ENCODE results near the gene PIP4K2C.

Gene PIP4K2C

DNA sequence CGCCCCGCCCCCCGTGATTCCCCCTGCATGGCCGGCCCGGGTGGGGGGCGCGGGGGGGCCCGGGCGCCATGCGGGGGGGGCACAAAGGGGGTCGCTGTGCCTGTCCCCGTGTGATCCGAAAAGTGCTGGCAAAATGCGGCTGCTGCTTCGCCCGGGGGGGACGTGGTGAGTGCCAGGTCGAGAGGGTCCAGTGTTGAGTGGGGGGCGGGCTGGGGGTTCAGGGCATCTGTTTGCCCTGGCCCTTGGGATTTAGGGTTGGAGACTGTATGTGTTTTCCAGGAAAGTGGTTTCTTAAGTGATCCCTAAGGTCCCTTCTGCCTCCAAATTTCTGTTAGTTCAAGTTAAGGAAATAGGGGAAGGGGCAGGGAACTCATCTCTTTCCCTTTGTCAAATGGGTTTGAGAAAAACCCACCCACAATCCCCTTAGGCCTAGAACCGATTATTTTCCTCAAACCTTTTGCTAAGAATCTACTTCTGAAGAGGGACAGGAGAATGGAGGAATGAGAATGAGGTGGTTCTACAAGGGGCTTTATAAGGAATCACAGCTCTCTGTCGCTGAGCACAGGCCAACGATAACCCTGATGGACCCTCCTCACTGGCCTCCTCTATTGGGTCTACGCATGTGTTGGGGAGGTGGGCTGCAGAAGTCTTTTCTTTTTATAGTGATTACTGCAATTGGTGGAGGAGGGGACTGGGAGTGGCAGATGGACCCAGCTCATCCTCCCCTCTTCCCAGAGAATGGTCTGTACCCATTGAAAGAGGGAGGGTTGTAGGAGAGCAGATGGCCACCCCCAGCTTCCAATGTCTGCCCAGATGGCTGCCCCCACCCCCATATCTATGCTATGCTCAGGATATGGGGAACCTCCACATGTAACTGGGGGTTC is 21.1 kb downstream of the PIP4K2C start:
- Histone ChIP-seq H3K4me3 (ENCODE audit: low read length) (peak overlapping the region; percentile 77), H3K4me1 (ENCODE audit: low read length) (peaks cover 5% of the 10 kb centered on the region; the same call in 1 of the 2 replicates), H3K9ac (ENCODE audit: low read length) (peak overlapping the region; percentile 66; the same call in 1 of the 2 replicates), H3K27me3 (replicated peaks; ENCODE audit: insufficient read depth, low read length) (no peaks in the 10 kb centered on the region), H3K9me2 (replicated peaks; ENCODE audit: insufficient read depth, low read length) (no peaks in the 10 kb centered on the region), H4K20me1 (ENCODE audit: insufficient read depth, low read length) (no peaks in the 10 kb centered on the region), H3K36me3 (replicated peaks; ENCODE audit: insufficient read depth, low read length) (no peaks in the 10 kb centered on the region), H3K4me2 (ENCODE audit: low read depth, low read length) (peak overlapping the region; percentile 95; the same call in 1 of the 2 replicates), H3K79me2 (ENCODE audit: low read length) (no peaks in the 10 kb centered on the region), H3K27ac (ENCODE audit: low read length) (no peak overlapping the region), H3K9me3 (replicated peaks; ENCODE audit: insufficient read depth, low read length) (no peaks in the 10 kb centered on the region), H2AFZ (ENCODE audit: low read length) (no peak overlapping the region), H3F3A (ENCODE audit: insufficient read depth, low read length) (no peaks in the 10 kb centered on the region; the same call in 1 of the 2 replicates)
- DNase-seq: no peak
- TF ChIP-seq EZH2phosphoT487 (IDR thresholded peaks at IDR 0.05; ENCODE audit: low read length) (no peak), EZH2 (optimal IDR thresholded peaks at IDR 0.05; ENCODE audit: low read depth, low read length) (no peak)
- TF ChIP-seq, protein P1, sequence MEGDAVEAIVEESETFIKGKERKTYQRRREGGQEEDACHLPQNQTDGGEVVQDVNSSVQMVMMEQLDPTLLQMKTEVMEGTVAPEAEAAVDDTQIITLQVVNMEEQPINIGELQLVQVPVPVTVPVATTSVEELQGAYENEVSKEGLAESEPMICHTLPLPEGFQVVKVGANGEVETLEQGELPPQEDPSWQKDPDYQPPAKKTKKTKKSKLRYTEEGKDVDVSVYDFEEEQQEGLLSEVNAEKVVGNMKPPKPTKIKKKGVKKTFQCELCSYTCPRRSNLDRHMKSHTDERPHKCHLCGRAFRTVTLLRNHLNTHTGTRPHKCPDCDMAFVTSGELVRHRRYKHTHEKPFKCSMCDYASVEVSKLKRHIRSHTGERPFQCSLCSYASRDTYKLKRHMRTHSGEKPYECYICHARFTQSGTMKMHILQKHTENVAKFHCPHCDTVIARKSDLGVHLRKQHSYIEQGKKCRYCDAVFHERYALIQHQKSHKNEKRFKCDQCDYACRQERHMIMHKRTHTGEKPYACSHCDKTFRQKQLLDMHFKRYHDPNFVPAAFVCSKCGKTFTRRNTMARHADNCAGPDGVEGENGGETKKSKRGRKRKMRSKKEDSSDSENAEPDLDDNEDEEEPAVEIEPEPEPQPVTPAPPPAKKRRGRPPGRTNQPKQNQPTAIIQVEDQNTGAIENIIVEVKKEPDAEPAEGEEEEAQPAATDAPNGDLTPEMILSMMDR (IDR thresholded peaks at IDR 0.05; ENCODE audit: low read length): no peak

DNA sequence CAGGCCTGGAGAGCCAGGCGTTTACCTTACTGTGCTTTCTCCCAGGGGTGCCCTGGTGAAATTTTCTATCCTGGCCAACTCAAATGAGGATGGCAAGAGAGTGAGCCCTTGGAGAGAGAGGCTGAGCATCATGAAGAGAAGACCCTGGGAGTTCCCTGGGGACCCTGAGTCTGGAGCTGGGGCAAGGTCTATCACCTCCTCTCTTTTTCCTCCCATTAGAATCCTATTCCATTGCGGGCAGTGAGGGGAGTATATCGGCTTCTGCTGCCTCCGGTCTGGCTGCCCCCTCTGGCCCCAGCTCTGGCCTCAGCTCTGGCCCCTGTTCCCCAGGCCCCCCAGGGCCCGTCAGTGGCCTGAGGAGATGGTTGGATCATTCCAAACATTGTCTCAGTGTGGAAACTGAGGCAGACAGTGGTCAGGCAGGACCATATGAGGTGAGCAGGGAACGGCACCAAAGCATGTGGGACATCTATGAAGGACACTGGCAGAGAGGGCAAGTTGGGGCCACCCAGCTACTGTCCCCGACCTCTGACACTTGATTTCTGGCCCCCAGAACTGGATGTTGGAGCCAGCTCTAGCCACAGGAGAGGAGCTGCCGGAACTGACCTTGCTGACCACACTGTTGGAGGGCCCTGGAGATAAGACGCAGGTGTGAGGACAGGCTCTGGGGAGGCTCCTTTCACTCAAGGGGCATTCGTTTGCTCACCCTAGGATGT is 21.9 kb downstream of the PIP4K2C start:
- H3K27ac ChIP-seq (ENCODE audit: low read length): no peak overlapping the region

DNA sequence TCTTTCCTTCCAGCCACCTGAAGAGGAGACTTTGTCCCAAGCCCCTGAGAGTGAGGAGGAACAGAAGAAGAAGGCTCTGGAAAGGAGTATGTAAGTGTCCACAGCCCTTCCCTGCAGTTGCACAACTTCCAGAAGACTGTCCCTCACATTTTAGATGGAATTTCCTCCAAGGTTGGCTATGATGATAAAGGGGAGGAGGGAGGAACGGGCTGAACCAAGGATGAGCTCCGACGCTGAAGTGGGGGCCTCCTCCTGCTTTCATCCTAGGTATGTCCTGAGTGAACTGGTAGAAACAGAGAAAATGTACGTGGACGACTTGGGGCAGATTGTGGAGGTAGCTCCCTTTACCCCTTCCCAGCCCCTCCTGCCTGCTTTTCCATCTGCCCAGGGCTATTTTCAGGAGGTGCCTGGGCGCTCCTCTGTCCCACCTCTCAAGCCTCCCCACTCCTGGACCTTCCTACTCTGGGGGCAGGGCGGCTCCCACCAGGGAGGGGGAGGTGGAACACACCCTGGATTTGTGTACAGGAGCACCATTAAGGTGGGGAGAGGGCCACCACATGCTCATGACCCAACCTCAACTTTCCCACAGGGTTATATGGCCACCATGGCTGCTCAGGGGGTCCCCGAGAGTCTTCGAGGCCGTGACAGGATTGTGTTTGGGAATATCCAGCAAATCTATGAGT is 22.6 kb downstream of the PIP4K2C start:
- no peak overlapping the region for H3K4me3 ChIP-seq (ENCODE audit: low read length)
- H3K27me3 ChIP-seq (replicated peaks; ENCODE audit: insufficient read depth, low read length): peaks cover 8% of the 10 kb centered on the region; the same call in 1 of the 2 replicates
- H3F3A ChIP-seq (ENCODE audit: insufficient read depth, low read length): no peaks in the 10 kb centered on the region; the same call in 1 of the 2 replicates
- TF ChIP-seq, protein P1 (IDR thresholded peaks at IDR 0.05; ENCODE audit: low read length): no peak
- H4K20me1 ChIP-seq (ENCODE audit: insufficient read depth, low read length): no peaks in the 10 kb centered on the region
- H3K27ac ChIP-seq (ENCODE audit: low read length): no peak overlapping the region
- no peaks in the 10 kb centered on the region for H3K36me3 ChIP-seq (replicated peaks; ENCODE audit: insufficient read depth, low read length)
- H2AFZ ChIP-seq (ENCODE audit: low read length): peak overlapping the region; percentile 22; the same call in 1 of the 2 replicates
- no peak for DNase-seq
- H3K4me2 ChIP-seq (ENCODE audit: low read depth, low read length): peak overlapping the region; percentile 11; the same call in 1 of the 2 replicates
- H3K9ac ChIP-seq (ENCODE audit: low read length): no peak overlapping the region
- H3K9me2 ChIP-seq (replicated peaks; ENCODE audit: insufficient read depth, low read length): no peaks in the 10 kb centered on the region
- H3K4me1 ChIP-seq (ENCODE audit: low read length): peaks cover 5% of the 10 kb centered on the region; the same call in 1 of the 2 replicates
- H3K9me3 ChIP-seq (replicated peaks; ENCODE audit: insufficient read depth, low read length): no peaks in the 10 kb centered on the region
- no peaks in the 10 kb centered on the region for H3K79me2 ChIP-seq (ENCODE audit: low read length)

More for the DNA sequence above, 21.9 kb downstream of the PIP4K2C start:
- H3K27me3 ChIP-seq (replicated peaks; ENCODE audit: insufficient read depth, low read length): peaks cover 3% of the 10 kb centered on the region; the same call in 1 of the 2 replicates
- no peaks in the 10 kb centered on the region for H3K9me3 ChIP-seq (replicated peaks; ENCODE audit: insufficient read depth, low read length)
- H3K4me2 ChIP-seq (ENCODE audit: low read depth, low read length): no peak overlapping the region
- H3F3A ChIP-seq (ENCODE audit: insufficient read depth, low read length): no peaks in the 10 kb centered on the region; the same call in 1 of the 2 replicates
- no peak overlapping the region for H3K9ac ChIP-seq (ENCODE audit: low read length)
- no peak for DNase-seq
- TF ChIP-seq, protein P1 (IDR thresholded peaks at IDR 0.05; ENCODE audit: low read length): no peak
- TF ChIP-seq EZH2phosphoT487 (IDR thresholded peaks at IDR 0.05; ENCODE audit: low read length) (no peak), EZH2 (optimal IDR thresholded peaks at IDR 0.05; ENCODE audit: low read depth, low read length) (no peak)
- peaks cover 5% of the 10 kb centered on the region; the same call in 1 of the 2 replicates for H3K4me1 ChIP-seq (ENCODE audit: low read length)
- H2AFZ ChIP-seq (ENCODE audit: low read length): no peak overlapping the region
- no peaks in the 10 kb centered on the region for H4K20me1 ChIP-seq (ENCODE audit: insufficient read depth, low read length)
- no peaks in the 10 kb centered on the region for H3K36me3 ChIP-seq (replicated peaks; ENCODE audit: insufficient read depth, low read length)
- H3K79me2 ChIP-seq (ENCODE audit: low read length): no peaks in the 10 kb centered on the region
- H3K9me2 ChIP-seq (replicated peaks; ENCODE audit: insufficient read depth, low read length): no peaks in the 10 kb centered on the region
- no peak overlapping the region for H3K4me3 ChIP-seq (ENCODE audit: low read length)

All from MM.1S (cell line).